Measurements from ENCODE around the gene MIF. TPM values are rescaled to one million over a fixed set of nuclear protein-coding genes. Genes with fewer than 3 reads are reported as not detected.
"Not testable (repeated sequence)": the region's sequence is repeated elsewhere in the genome, so short reads cannot be mapped to it uniquely, and the experiment has no call there.

MIF gene
- total RNA-seq, 1 experiment from 2014 or later, result 363 TPM

- no peak for DNase-seq (ENCODE audit: extremely low read depth, low read depth)
Measured at GRCh38 chr22:23925020-23925606, 30.9 kb downstream of the MIF start.

DNA sequence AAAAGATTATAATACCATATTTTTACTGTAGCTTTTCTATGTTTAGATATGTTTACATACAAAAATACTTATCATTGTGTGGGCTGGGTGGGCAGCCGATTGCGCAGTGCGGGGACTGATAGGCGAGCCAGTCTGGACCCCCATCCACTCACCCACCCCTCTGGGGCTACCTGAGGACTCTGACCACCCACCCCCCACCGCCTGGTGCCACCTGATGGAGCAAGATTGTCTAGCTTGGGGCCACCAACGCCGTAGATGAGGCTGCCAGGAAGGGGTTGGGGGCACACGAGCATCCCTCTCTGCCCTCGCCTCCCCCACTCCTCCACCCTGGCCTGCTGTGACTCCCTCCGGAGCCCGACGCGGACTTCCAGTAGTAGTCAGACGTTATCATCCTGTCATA, 32.4 kb downstream of the MIF start:
- no peak for DNase-seq (ENCODE audit: extremely low read depth, low read depth)

GRCh38 chr22:23938328-23939016, 44.3 kb downstream of the MIF start:
- DNase-seq (ENCODE audit: extremely low read depth, low read depth), result no peak

DNA sequence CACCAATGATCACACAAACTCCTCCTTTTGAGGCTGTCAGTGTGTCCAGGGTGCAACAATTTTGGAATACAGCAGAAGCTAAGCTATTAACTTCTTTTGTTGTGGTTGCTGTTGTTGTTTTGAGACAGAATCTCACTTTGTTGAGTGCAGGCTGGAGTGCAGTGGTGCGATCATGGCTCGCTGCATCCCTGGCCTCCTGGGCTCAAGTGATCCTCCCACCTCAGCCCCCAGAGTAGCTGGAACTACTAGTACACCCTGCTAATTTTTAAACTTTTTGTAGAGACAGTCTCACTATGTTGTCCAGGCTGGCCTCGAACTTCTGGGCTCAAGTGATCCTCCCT, 44.8 kb downstream of the MIF start:
- DNase-seq (ENCODE audit: extremely low read depth, low read depth), result no peak

DNA sequence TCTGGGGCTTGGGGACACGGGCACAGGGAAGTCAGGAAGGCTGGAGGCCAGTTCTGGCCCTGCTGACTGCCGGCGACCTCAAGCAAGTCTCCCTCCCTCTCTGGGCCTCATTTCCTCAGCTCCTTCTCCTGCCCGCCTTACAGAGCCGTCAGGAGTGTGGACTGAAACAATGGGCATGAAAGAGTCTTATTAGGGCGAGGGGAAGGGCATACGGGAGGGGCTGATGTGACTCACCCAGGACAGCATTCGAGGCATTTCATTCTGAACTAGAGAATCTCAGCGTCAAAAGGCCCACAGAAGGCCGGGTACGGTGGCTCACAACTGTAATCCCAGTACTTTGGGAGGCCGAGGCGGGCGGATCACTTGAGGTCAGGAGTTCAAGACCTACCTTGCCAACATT, 46.0 kb downstream of the MIF start:
- not testable (repeated sequence) for DNase-seq (ENCODE audit: extremely low read depth, low read depth)

Small RNA genes lying within 50 kb of the gene (small RNA-seq; reads per million reads assigned to genes)
- 0 reads per million in 2 experiments for gene RN7SL268P

Other genes starting within 250 kb of the MIF start
- gene RGL4, start 203.4 kb upstream of the MIF start, total RNA-seq (2014; rRNA removed; shearing (Covaris generic)), result 0.07 TPM in 1 of 2 replicates, not detected in the other
- 1.9 and 3.0 TPM in 2 replicates for gene ZNF70, start 143.3 kb upstream of the MIF start, total RNA-seq (2014; rRNA removed; shearing (Covaris generic))
- not detected in 2 replicates for gene VPREB3, start 140.0 kb upstream of the MIF start, total RNA-seq (2014; rRNA removed; shearing (Covaris generic))
- not detected in 2 replicates for gene C22orf15, start 131.4 kb upstream of the MIF start, total RNA-seq (2014; rRNA removed; shearing (Covaris generic))
- gene CHCHD10, start 126.4 kb upstream of the MIF start, total RNA-seq (2014; rRNA removed; shearing (Covaris generic)), result 38.2 and 44.3 TPM in 2 replicates
- 1.8 and 2.1 TPM in 2 replicates for gene MMP11, start 121.5 kb upstream of the MIF start, total RNA-seq (2014; rRNA removed; shearing (Covaris generic))
- gene SMARCB1, start 107.4 kb upstream of the MIF start, total RNA-seq (2014; rRNA removed; shearing (Covaris generic)), result 45.5 and 49.6 TPM in 2 replicates
- gene DERL3, start 55.4 kb upstream of the MIF start, total RNA-seq (2014; rRNA removed; shearing (Covaris generic)), result 0.59 and 1.6 TPM in 2 replicates
- 8.3 and 10.7 TPM in 2 replicates for gene SLC2A11, start 36.5 kb upstream of the MIF start, total RNA-seq (2014; rRNA removed; shearing (Covaris generic))
- 1.2 TPM in 1 of 2 replicates, not detected in the other for gene GSTT2B, start 66.8 kb downstream of the MIF start, total RNA-seq (2014; rRNA removed; shearing (Covaris generic))
- gene DDTL, start 72.5 kb downstream of the MIF start, total RNA-seq (2014; rRNA removed; shearing (Covaris generic)), result 0.84 TPM in 1 of 2 replicates, not detected in the other
- 91.4 and 116 TPM in 2 replicates for gene DDT, start 80.1 kb downstream of the MIF start, total RNA-seq (2014; rRNA removed; shearing (Covaris generic))
- gene GSTT2, start 85.8 kb downstream of the MIF start, total RNA-seq (2014; rRNA removed; shearing (Covaris generic)), result not detected in 2 replicates
- not detected in 2 replicates for gene GSTT4, start 111.1 kb downstream of the MIF start, total RNA-seq (2014; rRNA removed; shearing (Covaris generic))
- gene CABIN1, start 116.9 kb downstream of the MIF start, total RNA-seq (2014; rRNA removed; shearing (Covaris generic)), result 15.1 and 15.3 TPM in 2 replicates

Measured in NCI-H460 (cell line).